HEK293 (cell line): ENCODE data around the gene FLCN.

Experiments used
- CTCF ChIA-PET: fragments of 350-600 bp; formaldehyde crosslinking; extraction: SDS; loops from one replicate; lab custom pipeline; 2021; ENCODE audit warnings: antibody characterized with exemption; lab: Yijun Ruan, JAX
- POLR2A ChIA-PET: fragments of 300-600 bp; formaldehyde crosslinking; extraction: SDS; loops from one replicate; lab custom pipeline; 2020; ENCODE audit warnings: antibody characterized with exemption, inconsistent platforms; lab: Yijun Ruan, JAX
- H3K27ac ChIP-seq: fragments of 200-500 bp; sonication (Bioruptor generic); 2 replicates; pipeline ENCODE4 v1.5.1; 2014; ENCODE audit warnings: low read depth, low read length, control low read depth, inconsistent platforms; ENCODE audit errors: extremely low read depth
- H3K36me3 ChIP-seq, 2 experiments: fragments of 200-500 bp in 1 of 2; sonication (Bioruptor generic) in 1 of 2; 1 replicate in 1 of 2; 2 replicates in 1 of 2; pipeline ENCODE4 v1.5.1; 2014 to 2017; ENCODE audit warnings: inconsistent platforms in 2 of 2, low read length in 2 of 2; ENCODE audit not compliant: control insufficient read depth in 2 of 2, insufficient read depth in 1 of 2
- H3K4me1 ChIP-seq: fragments of 200-500 bp; sonication (Bioruptor generic); 2 replicates; pipeline ENCODE4 v1.5.1; 2014; ENCODE audit warnings: mild to moderate bottlenecking, low read length, inconsistent platforms; ENCODE audit not compliant: control insufficient read depth, insufficient read depth
- H3K4me3 ChIP-seq: 2 replicates; pipeline ENCODE4 v1.5.1; 2011; ENCODE audit warnings: low read depth, mild to moderate bottlenecking, control low read depth, low read length, moderate library complexity
- H3K9me3 ChIP-seq: fragments of 200-500 bp; sonication (Bioruptor generic); 2 replicates; pipeline ENCODE4 v1.5.1; 2014; ENCODE audit warnings: low read depth, low read length, inconsistent platforms; ENCODE audit not compliant: control insufficient read depth, insufficient read depth
- KLF10 ChIP-seq: fragments of 450-650 bp; IDR thresholded peaks from 2 replicates; pipeline ENCODE4 v1.5.1; 2018; ENCODE audit warnings: missing biosample characterization, mild to moderate bottlenecking, missing genetic modification characterization
- KLF16 ChIP-seq: fragments of 450-650 bp; formaldehyde crosslinking; IDR thresholded peaks from 2 replicates; pipeline ENCODE4 v1.5.1; 2017; ENCODE audit warnings: missing biosample characterization, missing genetic modification characterization
- PRDM4 ChIP-seq: fragments of 450-650 bp; formaldehyde crosslinking; IDR thresholded peaks from 2 replicates; pipeline ENCODE4 v1.5.1; 2017; ENCODE audit warnings: missing biosample characterization, missing genetic modification characterization
- ZBTB49 ChIP-seq: fragments of 450-650 bp; formaldehyde crosslinking; IDR thresholded peaks from 2 replicates; pipeline ENCODE4 v1.5.1; 2016; ENCODE audit warnings: missing biosample characterization, missing genetic modification characterization, low read depth
- ZFP41 ChIP-seq: fragments of 450-650 bp; formaldehyde crosslinking; IDR thresholded peaks from 2 replicates; pipeline ENCODE4 v1.5.1; 2016; ENCODE audit warnings: missing biosample characterization, missing genetic modification characterization, borderline replicate concordance
- ZNF155 ChIP-seq: fragments of 450-650 bp; formaldehyde crosslinking; IDR thresholded peaks from 2 replicates; pipeline ENCODE4 v1.5.1; 2016; ENCODE audit warnings: missing biosample characterization, missing genetic modification characterization
- ZNF175 ChIP-seq: fragments of 450-650 bp; formaldehyde crosslinking; IDR thresholded peaks from 2 replicates; pipeline ENCODE4 v1.5.1; 2016; ENCODE audit warnings: missing biosample characterization, missing genetic modification characterization
- ZNF2 ChIP-seq: fragments of 450-650 bp; formaldehyde crosslinking; IDR thresholded peaks from 2 replicates; pipeline ENCODE4 v1.5.1; 2016; ENCODE audit warnings: missing biosample characterization, missing genetic modification characterization
- ZNF214 ChIP-seq: fragments of 450-650 bp; formaldehyde crosslinking; IDR thresholded peaks from 2 replicates; pipeline ENCODE4 v1.5.1; 2017; ENCODE audit warnings: missing biosample characterization, mild to moderate bottlenecking, missing genetic modification characterization, borderline replicate concordance
- ZNF223 ChIP-seq: fragments of 450-650 bp; formaldehyde crosslinking; IDR thresholded peaks from 2 replicates; pipeline ENCODE4 v1.5.1; 2016; ENCODE audit warnings: missing biosample characterization, missing genetic modification characterization
- ZNF302 ChIP-seq: fragments of 450-650 bp; formaldehyde crosslinking; IDR thresholded peaks from 2 replicates; pipeline ENCODE4 v1.5.1; 2016; ENCODE audit warnings: missing biosample characterization, missing genetic modification characterization, low read depth
- ZNF350 ChIP-seq: fragments of 450-650 bp; formaldehyde crosslinking; IDR thresholded peaks from 2 replicates; pipeline ENCODE4 v1.5.0; 2017; ENCODE audit warnings: missing biosample characterization, mild to moderate bottlenecking, missing genetic modification characterization
- ZNF449 ChIP-seq: fragments of 450-650 bp; formaldehyde crosslinking; IDR thresholded peaks from 2 replicates; pipeline ENCODE4 v1.5.1; 2017; ENCODE audit warnings: missing biosample characterization, mild to moderate bottlenecking, missing genetic modification characterization, moderate library complexity
- ZNF48 ChIP-seq: fragments of 450-650 bp; formaldehyde crosslinking; IDR thresholded peaks from 2 replicates; pipeline ENCODE4 v1.5.1; 2016; ENCODE audit warnings: missing biosample characterization, missing genetic modification characterization
- ZNF610 ChIP-seq: fragments of 450-650 bp; formaldehyde crosslinking; IDR thresholded peaks from 2 replicates; pipeline ENCODE4 v1.5.1; 2016; ENCODE audit warnings: missing biosample characterization, missing genetic modification characterization, borderline replicate concordance
- ZNF624 ChIP-seq: fragments of 450-650 bp; formaldehyde crosslinking; IDR thresholded peaks from 2 replicates; pipeline ENCODE4 v1.5.1; 2017; ENCODE audit warnings: missing biosample characterization, missing genetic modification characterization
- ZNF830 ChIP-seq: fragments of 450-650 bp; IDR thresholded peaks from 2 replicates; pipeline ENCODE4 v1.5.0; 2018; ENCODE audit warnings: missing biosample characterization, missing genetic modification characterization, low read depth, mild to moderate bottlenecking, moderate library complexity
- TF ChIP-seq, protein P1 (sequence below): fragments of 450-650 bp; formaldehyde crosslinking; IDR thresholded peaks from 2 replicates; pipeline ENCODE4 v1.5.1; 2016; ENCODE audit warnings: missing biosample characterization, missing genetic modification characterization, low read depth
- TF ChIP-seq, protein P2 (sequence below): fragments of 450-650 bp; formaldehyde crosslinking; IDR thresholded peaks from 2 replicates; pipeline ENCODE4 v1.5.1; 2016; ENCODE audit warnings: missing biosample characterization, missing genetic modification characterization

The FLCN gene

GRCh38 chr17:17171186-17171585 lies 65.8 kb downstream of the FLCN start:
- Histone ChIP-seq H3K4me1 (no peaks in the 10 kb centered on the region), H3K36me3 (peaks cover 3 to 94% of the 10 kb centered on the region in 2 experiments; a peak in 2 of 3 replicates), H3K27ac (no peak overlapping the region), H3K9me3 (no peaks in the 10 kb centered on the region), H3K4me3 (no peak overlapping the region)
- ChIA-PET POLR2A (no interaction called here), CTCF (interaction anchor here (1.0 kb wide), 1 partner anchor 29 kb away, joined by 4 read pairs; no protein-coding TSS in a partner anchor)
- TF ChIP-seq ZNF48 (no peak), ZNF830 (tag by site-specific recombination) (no peak), ZNF223 (tag by site-specific recombination) (no peak)

GRCh38 chr17:17170346-17170985 lies 66.5 kb downstream of the FLCN start:
- POLR2A ChIA-PET: no interaction called here
- Histone ChIP-seq H3K4me3 (no peak overlapping the region), H3K27ac (no peak overlapping the region), H3K4me1 (no peaks in the 10 kb centered on the region), H3K36me3 (peaks cover 3 to 94% of the 10 kb centered on the region in 2 experiments; a peak in 2 of 3 replicates), H3K9me3 (no peaks in the 10 kb centered on the region)
- CTCF ChIA-PET: no interaction called here
- TF ChIP-seq ZFP41 (no peak), KLF16 (no peak), ZNF302 (tag by site-specific recombination) (no peak), ZNF2 (tag by site-specific recombination) (no peak), ZBTB49 (tag by site-specific recombination) (no peak), ZNF449 (no peak), ZNF624 (tag by site-specific recombination) (no peak), ZNF350 (no peak), ZNF214 (tag by site-specific recombination) (no peak), ZNF175 (tag by site-specific recombination) (no peak), KLF10 (tag by site-specific recombination) (no peak), PRDM4 (tag by site-specific recombination) (no peak), ZNF155 (no peak), ZNF610 (tag by site-specific recombination) (no peak)
- TF ChIP-seq, protein P1, sequence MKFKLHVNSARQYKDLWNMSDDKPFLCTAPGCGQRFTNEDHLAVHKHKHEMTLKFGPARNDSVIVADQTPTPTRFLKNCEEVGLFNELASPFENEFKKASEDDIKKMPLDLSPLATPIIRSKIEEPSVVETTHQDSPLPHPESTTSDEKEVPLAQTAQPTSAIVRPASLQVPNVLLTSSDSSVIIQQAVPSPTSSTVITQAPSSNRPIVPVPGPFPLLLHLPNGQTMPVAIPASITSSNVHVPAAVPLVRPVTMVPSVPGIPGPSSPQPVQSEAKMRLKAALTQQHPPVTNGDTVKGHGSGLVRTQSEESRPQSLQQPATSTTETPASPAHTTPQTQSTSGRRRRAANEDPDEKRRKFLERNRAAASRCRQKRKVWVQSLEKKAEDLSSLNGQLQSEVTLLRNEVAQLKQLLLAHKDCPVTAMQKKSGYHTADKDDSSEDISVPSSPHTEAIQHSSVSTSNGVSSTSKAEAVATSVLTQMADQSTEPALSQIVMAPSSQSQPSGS: no peak
- TF ChIP-seq, protein P2, sequence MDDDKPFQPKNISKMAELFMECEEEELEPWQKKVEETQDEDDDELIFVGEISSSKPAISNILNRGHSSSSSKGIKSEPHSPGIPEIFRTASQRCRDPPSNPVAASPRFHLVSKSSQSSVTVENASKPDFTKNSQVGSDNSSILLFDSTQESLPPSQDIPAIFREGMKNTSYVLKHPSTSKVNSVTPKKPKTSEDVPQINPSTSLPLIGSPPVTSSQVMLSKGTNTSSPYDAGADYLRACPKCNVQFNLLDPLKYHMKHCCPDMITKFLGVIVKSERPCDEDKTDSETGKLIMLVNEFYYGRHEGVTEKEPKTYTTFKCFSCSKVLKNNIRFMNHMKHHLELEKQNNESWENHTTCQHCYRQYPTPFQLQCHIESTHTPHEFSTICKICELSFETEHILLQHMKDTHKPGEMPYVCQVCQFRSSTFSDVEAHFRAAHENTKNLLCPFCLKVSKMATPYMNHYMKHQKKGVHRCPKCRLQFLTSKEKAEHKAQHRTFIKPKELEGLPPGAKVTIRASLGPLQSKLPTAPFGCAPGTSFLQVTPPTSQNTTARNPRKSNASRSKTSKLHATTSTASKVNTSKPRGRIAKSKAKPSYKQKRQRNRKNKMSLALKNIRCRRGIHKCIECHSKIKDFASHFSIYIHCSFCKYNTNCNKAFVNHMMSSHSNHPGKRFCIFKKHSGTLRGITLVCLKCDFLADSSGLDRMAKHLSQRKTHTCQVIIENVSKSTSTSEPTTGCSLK: no peak
